Stimulated activated CD8-positive, alpha-beta memory T cell treated with anti-CD3 and anti-CD28 coated beads, Interleukin-4, amount 100 ng/mL, for 4 hours (primary cell): ENCODE measurements around the gene LEF1.

Source experiments
- DNase-seq, 2 donors: peaks; one replicate each; pipeline ENCODE4 v3.0.0-alpha.2; 2020; ENCODE audit warnings: low read depth in 2 of 2, low spot score in 1 of 2

The LEF1 gene

GRCh38 chr4:108113229-108113628 lies 55.5 kb downstream of the LEF1 start:
- no peak for DNase-seq

- no peak for DNase-seq
Observed at GRCh38 chr4:108111781-108112180, 57.0 kb downstream of the LEF1 start.

GRCh38 chr4:108110450-108110849 lies 58.3 kb downstream of the LEF1 start:
- DNase-seq: no peak

- DNase-seq: no peak
Observed at GRCh38 chr4:108109997-108110416, 58.7 kb downstream of the LEF1 start.

- DNase-seq: no peak
Observed at GRCh38 chr4:108109111-108109510, 59.6 kb downstream of the LEF1 start.

GRCh38 chr4:108107729-108108382 lies 60.9 kb downstream of the LEF1 start:
- no peak for DNase-seq

GRCh38 chr4:108107101-108107500 lies 61.6 kb downstream of the LEF1 start:
- no peak for DNase-seq

GRCh38 chr4:108106186-108106585 lies 62.5 kb downstream of the LEF1 start:
- DNase-seq: no peak

- DNase-seq: no peak
Observed at GRCh38 chr4:108103099-108103862, 65.5 kb downstream of the LEF1 start.

- no peak for DNase-seq
Observed at GRCh38 chr4:108100827-108101226, 67.9 kb downstream of the LEF1 start.

GRCh38 chr4:108099838-108100237 lies 68.9 kb downstream of the LEF1 start:
- no peak for DNase-seq

- no peak for DNase-seq
Observed at GRCh38 chr4:108097990-108098553, 70.7 kb downstream of the LEF1 start.

GRCh38 chr4:108094923-108095482 lies 73.7 kb downstream of the LEF1 start:
- no peak for DNase-seq

GRCh38 chr4:108094131-108094530 lies 74.6 kb downstream of the LEF1 start:
- DNase-seq: no peak

- DNase-seq: no peak
Observed at GRCh38 chr4:108092288-108092687, 76.4 kb downstream of the LEF1 start.

GRCh38 chr4:108087293-108087967 lies 81.3 kb downstream of the LEF1 start:
- DNase-seq: no peak

GRCh38 chr4:108081256-108081655 lies 87.5 kb downstream of the LEF1 start:
- DNase-seq: no peak

GRCh38 chr4:108080747-108081146 lies 88.0 kb downstream of the LEF1 start:
- peak in 1 of 2 donors; percentile 19 for DNase-seq

- no peak for DNase-seq
Observed at GRCh38 chr4:108078024-108078733, 90.6 kb downstream of the LEF1 start.

- peak; percentile 24 to 37 for DNase-seq
Observed at GRCh38 chr4:108072300-108072699, 96.4 kb downstream of the LEF1 start.

GRCh38 chr4:108070775-108071174 lies 98.0 kb downstream of the LEF1 start:
- DNase-seq: no peak
